HG02759 (cell line): ENCODE results near the gene NUTM1.

ENCODE experiments used
- ATAC-seq: cut with Tn5 transposase; IDR thresholded peaks from one replicate; pipeline ENCODE4 v1.9.1; 2021; ENCODE audit warnings: mild to moderate bottlenecking, moderate library complexity; ENCODE audit not compliant: unreplicated experiment

NUTM1 gene

DNA sequence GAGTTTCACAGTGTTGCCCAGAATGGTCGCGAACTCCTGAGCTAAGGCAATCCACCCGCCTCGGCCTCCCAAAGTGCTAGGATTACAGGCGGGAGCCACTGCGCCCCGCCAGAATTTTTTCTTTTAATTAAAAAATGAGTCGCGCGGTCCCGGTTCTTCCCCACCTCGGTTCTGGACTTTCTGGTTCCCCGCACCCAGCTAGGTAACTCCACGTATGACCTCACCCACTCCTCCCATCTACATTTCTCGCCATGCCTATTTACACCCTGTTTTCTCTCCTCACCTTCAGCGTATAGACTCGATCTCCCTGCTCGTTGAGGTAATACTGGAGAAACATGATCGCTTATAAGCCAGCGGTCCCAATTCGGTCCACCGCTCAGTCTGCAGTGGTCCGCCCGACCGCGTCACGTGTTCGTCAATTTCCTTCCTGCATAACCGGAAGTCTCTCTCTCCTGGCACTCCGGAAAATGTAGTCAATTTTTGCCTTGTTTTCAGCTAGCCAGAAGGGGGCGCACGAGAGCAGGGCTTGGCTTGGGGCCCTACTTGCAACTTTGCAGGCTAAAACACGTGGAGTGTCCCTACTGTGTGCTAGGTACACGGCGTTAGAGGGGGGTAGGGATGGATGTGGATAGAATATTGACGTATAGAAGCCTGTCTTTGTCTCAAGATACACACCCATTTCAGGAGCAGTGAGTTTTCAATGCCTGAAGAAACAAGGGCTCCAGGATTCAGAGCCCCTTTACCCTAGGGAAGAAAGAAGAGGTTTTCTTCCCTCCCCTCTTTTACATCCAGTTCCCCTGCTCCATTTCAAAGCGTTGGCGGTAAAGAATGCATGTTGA, at the start of gene NUTM1, which contains the start of gene NOP10:
Gene NUTM1 (plus strand): TSS at position 579 of the 839 bp plus-strand sequence. CDS start 382 bp downstream, outside the sequence.
Gene NOP10 (minus strand): TSS at position 400 of the 839 bp plus-strand sequence. CDS start 63 bp downstream, at position 337.
- ATAC-seq, result peak; percentile 92

DNA sequence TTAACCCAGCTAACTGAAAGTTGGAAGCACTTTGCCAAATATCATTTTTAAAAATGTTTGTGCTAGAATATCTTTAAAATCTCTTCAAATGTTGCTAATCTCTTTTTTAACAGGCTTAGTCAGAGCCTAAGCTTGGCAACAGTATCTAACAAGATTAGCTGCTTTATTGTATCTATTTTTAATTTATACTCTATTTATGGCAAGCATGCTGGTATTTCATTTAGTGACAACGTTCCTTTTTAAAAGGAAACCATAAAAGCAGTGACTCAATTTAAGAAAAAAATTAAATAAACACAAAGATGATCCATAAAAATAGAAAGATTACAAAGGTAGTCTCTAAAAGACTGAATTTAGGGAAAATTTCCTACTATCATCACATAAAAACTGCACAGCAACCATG, 46.1 kb upstream of the NUTM1 start:
- no peak for ATAC-seq

DNA sequence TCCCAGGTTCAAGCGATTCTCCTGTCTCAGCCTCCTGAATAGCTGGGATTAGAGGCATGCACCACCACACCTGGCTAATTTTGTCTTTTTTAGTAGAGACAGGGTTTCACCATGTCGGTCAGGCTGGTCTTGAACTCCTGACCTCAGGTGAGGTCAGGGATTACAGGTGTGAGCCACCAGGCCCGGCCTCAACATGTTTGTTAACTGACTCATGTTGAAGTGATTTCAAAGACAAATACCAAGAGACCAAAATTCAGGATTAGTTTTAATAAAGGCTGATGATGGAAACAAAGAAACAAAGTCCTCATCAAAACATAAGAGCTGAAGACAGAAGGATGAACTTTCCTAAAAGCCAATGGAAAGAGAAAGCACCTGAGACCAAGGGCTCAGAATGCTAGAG, 42.1 kb upstream of the NUTM1 start:
- no peak for ATAC-seq

- ATAC-seq, result no peak
Measured at GRCh38 chr15:34304613-34305012, 38.5 kb upstream of the NUTM1 start.

GRCh38 chr15:34311563-34311962, 31.6 kb upstream of the NUTM1 start:
- ATAC-seq, result no peak

- no peak for ATAC-seq
Measured at GRCh38 chr15:34314491-34315490, 28.3 kb upstream of the NUTM1 start.

GRCh38 chr15:34318277-34319079, 24.6 kb upstream of the NUTM1 start:
- peak; percentile 79 for ATAC-seq

- no peak for ATAC-seq
Measured at GRCh38 chr15:34323217-34323616, 19.9 kb upstream of the NUTM1 start.

DNA sequence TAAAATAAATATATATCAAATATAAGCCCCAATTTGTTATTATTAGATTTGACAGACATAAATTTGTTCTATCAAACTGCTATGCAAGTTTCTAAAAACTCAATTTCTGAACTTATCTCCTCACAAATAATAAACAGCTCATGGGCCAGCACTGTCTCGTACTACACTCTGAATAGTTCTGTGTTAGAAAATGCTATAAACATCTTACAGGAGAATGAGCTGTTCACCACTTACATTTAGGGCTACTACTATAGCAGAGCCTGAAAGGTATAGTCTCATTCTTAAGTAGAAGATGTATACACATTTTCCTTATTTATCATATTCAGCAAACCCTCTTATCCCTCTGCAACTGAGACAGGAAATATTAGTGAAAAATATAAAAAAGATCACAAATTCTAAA, 18.2 kb upstream of the NUTM1 start:
- no peak for ATAC-seq

GRCh38 chr15:34325368-34325767, 17.7 kb upstream of the NUTM1 start:
- ATAC-seq, result no peak

DNA sequence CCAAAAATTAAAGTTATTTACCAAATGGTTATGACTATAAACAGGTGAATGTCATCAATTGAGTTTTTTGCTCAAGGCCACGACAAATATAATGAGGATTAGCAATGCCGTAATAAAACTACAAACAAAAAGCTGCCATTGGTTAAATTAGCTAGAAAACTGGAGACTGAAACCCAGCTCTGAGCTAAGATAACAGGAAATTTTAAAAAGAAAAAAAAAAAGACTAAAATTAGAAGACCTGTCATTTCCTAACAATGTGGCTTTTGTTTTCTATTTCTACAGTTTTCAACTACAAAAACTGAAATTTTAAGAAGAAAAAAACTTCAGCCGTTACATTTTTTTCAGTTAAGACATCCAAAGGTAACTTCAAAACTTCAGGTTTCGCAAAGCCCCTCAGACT, 15.2 kb upstream of the NUTM1 start:
- no peak for ATAC-seq

DNA sequence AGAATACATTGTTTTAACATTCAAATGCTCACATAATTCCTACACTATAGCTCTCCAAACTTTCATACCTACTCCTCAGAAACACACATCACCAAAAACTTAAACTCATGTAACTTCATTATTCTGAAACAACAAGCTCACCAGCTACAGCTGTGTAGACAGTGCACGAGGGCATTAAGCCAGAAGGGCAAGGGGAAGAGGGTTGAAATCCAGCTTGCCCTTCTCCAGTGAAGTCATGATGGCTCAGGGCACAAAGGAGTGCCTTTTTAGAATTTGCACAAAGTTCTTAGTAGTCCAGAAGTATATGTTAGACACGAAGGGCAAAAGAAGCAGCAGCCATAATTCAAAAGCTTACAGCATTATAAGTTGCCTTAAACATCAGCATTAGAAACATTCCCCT, 14.1 kb upstream of the NUTM1 start:
- ATAC-seq, result no peak

DNA sequence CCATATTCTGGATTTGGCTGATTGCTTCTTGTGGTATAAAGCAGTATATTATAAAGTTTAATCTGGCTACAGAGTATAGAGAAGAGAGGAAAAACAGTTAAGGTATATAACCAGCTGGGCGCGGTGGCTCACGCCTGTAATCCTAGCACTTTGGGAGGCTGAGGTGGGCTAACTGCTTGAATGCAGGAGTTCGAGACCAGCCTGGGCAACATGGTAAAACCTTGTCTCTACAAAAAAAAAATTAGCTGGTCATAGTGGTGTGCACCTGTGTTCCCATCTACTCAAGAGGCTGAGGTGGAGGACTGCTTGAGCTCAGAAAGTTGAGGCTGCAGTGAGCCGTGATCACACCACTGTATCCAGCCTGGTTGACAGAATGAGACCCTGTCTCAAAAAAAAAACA, 12.8 kb upstream of the NUTM1 start:
- ATAC-seq, result no peak

DNA sequence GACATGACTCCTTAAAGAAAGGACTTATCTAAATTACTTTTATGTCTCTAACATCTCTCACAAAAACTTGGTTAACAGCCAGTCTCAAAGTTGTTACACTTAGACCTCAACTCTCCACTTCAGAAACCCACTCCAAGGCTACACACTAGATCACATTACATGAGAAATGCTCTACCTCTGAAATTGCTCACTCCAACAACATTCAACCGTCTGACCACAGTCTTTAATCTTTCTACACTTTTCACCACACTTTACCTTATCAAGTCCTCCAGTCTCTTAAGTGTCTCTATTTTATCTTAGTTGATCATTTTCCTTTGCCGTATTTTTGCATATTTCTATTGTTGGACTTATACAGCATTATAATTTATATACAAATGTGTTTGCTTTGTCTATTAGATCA, 11.3 kb upstream of the NUTM1 start:
- no peak for ATAC-seq

DNA sequence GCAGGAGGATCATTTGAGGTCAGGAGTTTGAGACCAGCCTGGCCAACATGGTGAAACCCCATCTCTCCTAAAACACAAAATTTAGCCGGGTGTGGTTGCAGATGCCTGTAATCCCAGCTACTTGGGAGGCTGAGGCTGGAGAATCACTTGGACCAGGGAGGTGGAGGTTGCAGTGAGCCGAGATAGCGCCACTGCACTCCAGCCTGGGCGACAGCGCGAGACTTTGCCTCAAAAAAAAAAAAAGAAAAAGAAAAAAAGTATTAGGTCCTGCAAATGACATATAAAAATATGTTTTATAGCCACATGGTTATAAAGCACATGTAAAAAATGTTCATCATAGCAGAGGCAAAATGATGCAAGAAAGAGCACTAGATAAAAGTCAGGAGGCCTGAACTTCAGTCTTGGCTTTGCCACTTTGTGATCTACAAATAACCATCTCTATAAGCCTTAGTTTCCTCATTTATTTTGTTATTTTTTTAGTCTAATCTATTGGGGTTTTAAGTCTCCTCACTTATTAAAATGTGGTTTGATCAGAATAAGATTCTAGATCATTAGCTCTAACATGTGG, 10.5 kb upstream of the NUTM1 start:
- no peak for ATAC-seq

DNA sequence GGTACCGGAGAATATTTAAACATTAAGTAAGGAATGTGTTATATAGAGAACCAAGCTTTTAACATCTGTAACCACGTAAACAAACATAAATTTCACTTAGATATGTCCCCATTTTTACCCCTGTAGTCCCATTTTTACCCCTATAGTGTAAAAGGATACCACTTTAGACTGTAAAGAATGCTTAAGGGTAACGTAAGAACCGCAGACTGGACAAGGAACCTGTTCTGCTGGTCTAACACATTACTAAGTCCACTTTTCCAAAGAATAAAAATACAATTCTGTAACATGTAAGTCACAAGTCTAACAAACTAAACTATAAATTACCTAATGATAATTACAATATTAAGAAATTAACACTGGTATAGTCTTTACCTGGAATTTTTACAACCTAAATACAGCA, 8.4 kb upstream of the NUTM1 start:
- no peak for ATAC-seq

- no peak for ATAC-seq
Measured at GRCh38 chr15:34335176-34336032, 7.7 kb upstream of the NUTM1 start.

DNA sequence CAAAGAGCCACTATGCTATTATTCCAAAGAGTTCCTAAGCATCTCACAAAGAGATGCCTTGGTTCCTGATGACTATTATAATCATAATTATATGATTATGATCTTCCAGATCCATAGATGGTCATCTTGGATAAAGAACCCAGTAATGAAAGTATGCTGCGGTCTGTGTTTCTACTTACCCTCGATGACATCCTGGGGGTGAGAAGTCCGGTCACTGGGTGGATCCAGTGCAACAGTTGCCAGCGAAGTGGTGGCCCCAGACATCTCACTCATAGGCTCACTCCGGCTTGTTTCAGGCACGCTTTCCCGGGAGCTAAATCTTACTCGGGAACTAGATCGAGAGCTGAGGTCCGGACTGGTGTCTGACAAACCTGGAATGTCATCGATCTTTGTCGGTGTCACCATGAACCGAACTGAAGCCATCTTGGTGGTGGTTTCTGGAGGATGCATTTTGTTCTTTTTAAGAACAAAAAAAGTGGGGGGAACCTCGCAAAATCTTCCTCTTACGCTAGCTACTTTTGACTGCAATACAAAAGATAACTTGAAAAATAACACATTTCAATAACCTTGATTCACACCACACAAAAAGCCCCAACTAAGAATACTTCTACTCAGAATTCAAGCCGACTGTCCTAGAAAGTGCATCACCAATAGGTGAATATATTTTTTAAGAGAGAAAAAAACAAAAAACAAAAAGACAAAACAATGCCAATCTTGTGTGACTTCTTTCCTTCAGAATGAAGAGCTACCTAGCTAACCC, 6.7 kb upstream of the NUTM1 start:
- ATAC-seq, result no peak
